SJCRH30 (cell line): Measurements from ENCODE around the gene SCEL. TPM values are rescaled to one million over a fixed set of nuclear protein-coding genes. Genes with fewer than 3 reads are reported as not detected.
"Not testable (repeated sequence)": the region's sequence is repeated elsewhere in the genome, so short reads cannot be mapped to it uniquely, and the experiment has no call there.

Source experiments
- DNase-seq, 2 experiments: peaks; one replicate each; pipeline ENCODE4 v3.0.0-alpha.2; 2015 to 2020
- H3K27ac ChIP-seq: fragments of 250-450 bp; sonication (Bioruptor Pico); 2 replicates; pipeline ENCODE4 v1.5.1; 2020; ENCODE audit warnings: mild to moderate bottlenecking, moderate library complexity
- H3K27me3 ChIP-seq: fragments of 250-450 bp; sonication (Bioruptor Pico); 2 replicates; pipeline ENCODE4 v1.5.1; 2020; ENCODE audit warnings: mild to moderate bottlenecking, moderate library complexity
- H3K36me3 ChIP-seq: fragments of 250-450 bp; sonication (Bioruptor Pico); 2 replicates; pipeline ENCODE4 v1.5.1; 2020; ENCODE audit warnings: mild to moderate bottlenecking, moderate library complexity
- H3K4me1 ChIP-seq: fragments of 250-450 bp; sonication (Bioruptor Pico); 2 replicates; pipeline ENCODE4 v1.5.1; 2020; ENCODE audit warnings: mild to moderate bottlenecking, moderate library complexity
- H3K4me3 ChIP-seq: fragments of 250-450 bp; sonication (Bioruptor Pico); 2 replicates; pipeline ENCODE4 v1.5.1; 2020; ENCODE audit warnings: mild to moderate bottlenecking, moderate library complexity
- H3K9me3 ChIP-seq: fragments of 250-450 bp; sonication (Bioruptor Pico); replicated peaks from 2 replicates; pipeline ENCODE4 v1.5.1; 2020; ENCODE audit warnings: mild to moderate bottlenecking, moderate library complexity
- total RNA-seq: library from RNA; depleted of rRNA; stranded (reverse); fragments of >200 nt; shearing (Covaris generic); gene quantifications from 2 replicates; pipeline ENCODE4 v1.2.3, GENCODE V29; 2014

The SCEL gene
- total RNA-seq, 1 experiment from 2014 or later: not detected

GRCh38 chr13:77513719-77514335 is 21.7 kb upstream of the SCEL start:
- H3K4me3 ChIP-seq: no peak overlapping the region
- no peak overlapping the region for H3K27ac ChIP-seq
- no peaks in the 10 kb centered on the region for H3K9me3 ChIP-seq
- H3K27me3 ChIP-seq: no peaks in the 10 kb centered on the region
- H3K36me3 ChIP-seq: no peaks in the 10 kb centered on the region
- DNase-seq: no peak
- no peaks in the 10 kb centered on the region; the same call in 1 of the 2 replicates for H3K4me1 ChIP-seq

GRCh38 chr13:77514336-77514726 is 21.2 kb upstream of the SCEL start:
- no peaks in the 10 kb centered on the region for H3K27me3 ChIP-seq
- no peak overlapping the region for H3K4me3 ChIP-seq
- no peaks in the 10 kb centered on the region for H3K9me3 ChIP-seq
- no peaks in the 10 kb centered on the region for H3K4me1 ChIP-seq
- DNase-seq: no peak
- no peaks in the 10 kb centered on the region for H3K36me3 ChIP-seq
- no peak overlapping the region for H3K27ac ChIP-seq

- Histone ChIP-seq H3K36me3 (no peaks in the 10 kb centered on the region), H3K4me3 (no peak overlapping the region), H3K27me3 (no peaks in the 10 kb centered on the region), H3K27ac (no peak overlapping the region), H3K9me3 (no peaks in the 10 kb centered on the region), H3K4me1 (no peaks in the 10 kb centered on the region; the same call in 1 of the 2 replicates)
- no peak for DNase-seq
These were observed 19.7 kb upstream of the SCEL start for GRCh38 chr13:77515785-77516184.

GRCh38 chr13:77516342-77516789 is 19.1 kb upstream of the SCEL start:
- Histone ChIP-seq H3K36me3 (no peaks in the 10 kb centered on the region), H3K4me3 (no peak overlapping the region), H3K9me3 (no peaks in the 10 kb centered on the region), H3K27ac (no peak overlapping the region), H3K4me1 (peaks cover 3% of the 10 kb centered on the region), H3K27me3 (no peaks in the 10 kb centered on the region)
- DNase-seq: no peak

- Histone ChIP-seq H3K4me3 (no peak overlapping the region), H3K9me3 (no peaks in the 10 kb centered on the region), H3K4me1 (peaks cover 14% of the 10 kb centered on the region), H3K27me3 (no peaks in the 10 kb centered on the region), H3K27ac (no peak overlapping the region), H3K36me3 (no peaks in the 10 kb centered on the region)
- no peak for DNase-seq
These were observed 17.2 kb upstream of the SCEL start for GRCh38 chr13:77518266-77518665.

GRCh38 chr13:77519396-77519795 is 16.1 kb upstream of the SCEL start:
- not testable (repeated sequence) for H3K36me3 ChIP-seq, H3K9me3 ChIP-seq, H3K27me3 ChIP-seq, H3K27ac ChIP-seq, DNase-seq, H3K4me3 ChIP-seq
- H3K4me1 ChIP-seq: peaks cover 14% of the 10 kb centered on the region

- Histone ChIP-seq H3K27me3 (no peaks in the 10 kb centered on the region), H3K9me3 (no peaks in the 10 kb centered on the region), H3K36me3 (no peaks in the 10 kb centered on the region), H3K4me1 (peaks cover 14% of the 10 kb centered on the region), H3K4me3 (no peak overlapping the region), H3K27ac (no peak overlapping the region)
- no peak for DNase-seq
These were observed 15.7 kb upstream of the SCEL start for GRCh38 chr13:77519808-77520207.

- Histone ChIP-seq H3K36me3 (no peaks in the 10 kb centered on the region), H3K4me1 (peaks cover 14% of the 10 kb centered on the region), H3K27ac (peak overlapping the region; percentile 30; the same call in 1 of the 2 replicates), H3K27me3 (no peaks in the 10 kb centered on the region), H3K9me3 (no peaks in the 10 kb centered on the region), H3K4me3 (no peak overlapping the region)
- no peak for DNase-seq
These were observed 14.3 kb upstream of the SCEL start for GRCh38 chr13:77521194-77521593.

GRCh38 chr13:77521595-77522367 is 13.7 kb upstream of the SCEL start:
- peak; percentile 38 to 53 for DNase-seq
- Histone ChIP-seq H3K4me1 (peaks cover 14% of the 10 kb centered on the region), H3K27me3 (no peaks in the 10 kb centered on the region), H3K9me3 (no peaks in the 10 kb centered on the region), H3K36me3 (no peaks in the 10 kb centered on the region), H3K27ac (peak overlapping the region; percentile 30; the same call in 1 of the 2 replicates), H3K4me3 (no peak overlapping the region)

- Histone ChIP-seq H3K4me1 (peaks cover 14% of the 10 kb centered on the region), H3K36me3 (no peaks in the 10 kb centered on the region), H3K27ac (no peak overlapping the region), H3K4me3 (no peak overlapping the region), H3K9me3 (no peaks in the 10 kb centered on the region), H3K27me3 (no peaks in the 10 kb centered on the region)
- no peak for DNase-seq
These were observed 13.1 kb upstream of the SCEL start for GRCh38 chr13:77522444-77522843.

GRCh38 chr13:77523386-77523785 is 12.1 kb upstream of the SCEL start:
- H3K4me1 ChIP-seq: peaks cover 14% of the 10 kb centered on the region
- DNase-seq: no peak
- no peak overlapping the region for H3K27ac ChIP-seq
- no peaks in the 10 kb centered on the region for H3K27me3 ChIP-seq
- H3K9me3 ChIP-seq: no peaks in the 10 kb centered on the region
- no peaks in the 10 kb centered on the region for H3K36me3 ChIP-seq
- no peak overlapping the region for H3K4me3 ChIP-seq

GRCh38 chr13:77523834-77524728 is 11.4 kb upstream of the SCEL start:
- H3K36me3 ChIP-seq: no peaks in the 10 kb centered on the region
- no peak overlapping the region for H3K27ac ChIP-seq
- DNase-seq: no peak

GRCh38 chr13:77528414-77528813 is 7.1 kb upstream of the SCEL start:
- Histone ChIP-seq H3K9me3 (no peaks in the 10 kb centered on the region), H3K36me3 (no peaks in the 10 kb centered on the region), H3K27me3 (no peaks in the 10 kb centered on the region), H3K4me1 (no peaks in the 10 kb centered on the region), H3K4me3 (no peak overlapping the region), H3K27ac (no peak overlapping the region)
- no peak for DNase-seq

More at GRCh38 chr13:77523834-77524728, 11.4 kb upstream of the SCEL start:
- H3K4me3 ChIP-seq: no peak overlapping the region
- H3K27me3 ChIP-seq: no peaks in the 10 kb centered on the region
- H3K9me3 ChIP-seq: no peaks in the 10 kb centered on the region
- H3K4me1 ChIP-seq: peaks cover 14% of the 10 kb centered on the region

- no peaks in the 10 kb centered on the region for H3K9me3 ChIP-seq
- 0 out of 2 replicates have a peak, but pooled peaks cover under 1% of the 10 kb centered on the region for H3K4me1 ChIP-seq
- no peak overlapping the region for H3K4me3 ChIP-seq
- no peaks in the 10 kb centered on the region for H3K36me3 ChIP-seq
- H3K27ac ChIP-seq: no peak overlapping the region
- H3K27me3 ChIP-seq: no peaks in the 10 kb centered on the region
- DNase-seq: no peak
These were observed 6.5 kb upstream of the SCEL start for GRCh38 chr13:77528834-77529500.
